ENCODE measurements around the gene CHIT1. TPM values are rescaled to one million over a fixed set of nuclear protein-coding genes. Genes with fewer than 3 reads are reported as not detected.

The CHIT1 gene
- total and polyA plus RNA-seq, 3 experiments from 2014 or later = 0.07 TPM; not detected in 2

DNA sequence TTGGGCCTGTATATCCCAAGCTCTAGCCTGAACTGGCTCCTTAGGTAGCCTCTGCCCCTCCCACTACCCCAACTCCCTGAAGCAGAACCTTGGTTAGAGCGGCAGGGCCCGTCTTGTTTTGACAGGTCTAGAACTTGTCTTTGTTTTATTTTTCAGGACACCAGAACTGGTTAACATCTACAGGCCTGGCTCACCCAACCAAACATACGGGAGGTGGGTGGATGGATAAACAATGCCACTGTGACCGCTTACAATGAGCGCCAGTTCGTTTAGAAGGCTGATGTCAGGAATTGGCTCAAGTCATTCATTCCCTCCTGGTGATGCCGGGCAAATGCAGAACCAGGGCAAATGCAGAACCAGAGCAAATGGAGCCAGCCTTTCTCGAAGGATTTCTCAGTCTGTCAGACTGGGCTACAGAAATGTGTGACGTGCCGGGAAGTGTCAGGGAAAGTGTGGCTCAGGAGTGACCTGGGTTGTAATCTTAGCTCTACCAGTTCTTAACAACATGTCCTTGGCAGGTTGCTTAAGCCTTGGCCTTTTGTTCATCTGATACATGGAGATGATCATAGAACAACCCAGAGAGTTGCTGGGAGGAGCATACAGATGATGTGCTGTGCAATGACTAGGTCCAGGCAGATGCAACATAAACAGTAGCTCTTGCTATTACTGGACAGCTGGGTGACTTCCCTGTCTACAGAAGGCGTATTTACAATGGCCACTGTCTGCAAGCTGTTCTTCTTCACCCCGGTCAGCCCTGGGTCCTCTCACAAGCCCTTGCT, 45.3 kb upstream of the CHIT1 start:
- peak overlapping the region in 6 of 8 donors; percentile 51 to 93 (median 72) for H3K27ac Mint-ChIP-seq
- peaks cover 63% of the 10 kb centered on the region for H3K4me1 ChIP-seq (ENCODE audit: insufficient read depth, low read length)
- peaks cover 39 to 64% (median 50%) of the 10 kb centered on the region in 3 donors for H3K4me1 Mint-ChIP-seq
- no peaks in the 10 kb centered on the region for H3K27me3 ChIP-seq (ENCODE audit: insufficient read depth, low read length, poor library complexity, severe bottlenecking)
- no peaks in the 10 kb centered on the region for H3K36me3 Mint-ChIP-seq
- H3K27ac ChIP-seq (ENCODE audit: low read depth, low read length) = no peak overlapping the region
- no peaks in the 10 kb centered on the region for H3K9me3 Mint-ChIP-seq
- ChIA-PET CTCF (interaction anchor here (0.7 to 30.7 kb wide), 9 partner anchors 14 to 212 kb away, joined by 3 to 775 read pairs (median 5); no protein-coding TSS in a partner anchor), POLR2A (interaction anchor here (0.9 kb wide), 1 partner anchor 61 kb away, joined by 6 read pairs; no protein-coding TSS in a partner anchor)
- no peaks in the 10 kb centered on the region for H3K9me3 ChIP-seq (ENCODE audit: low read length)
- no peaks in the 10 kb centered on the region for H3K36me3 ChIP-seq (ENCODE audit: insufficient read depth, low read length)
- H3K4me3 ChIP-seq (ENCODE audit: low read length) = no peak overlapping the region
- H3K4me3 Mint-ChIP-seq = peak overlapping the region in 1 of 7 donors; percentile 15
- H3K27me3 Mint-ChIP-seq = no peaks in the 10 kb centered on the region
- no peak for DNase-seq

DNA sequence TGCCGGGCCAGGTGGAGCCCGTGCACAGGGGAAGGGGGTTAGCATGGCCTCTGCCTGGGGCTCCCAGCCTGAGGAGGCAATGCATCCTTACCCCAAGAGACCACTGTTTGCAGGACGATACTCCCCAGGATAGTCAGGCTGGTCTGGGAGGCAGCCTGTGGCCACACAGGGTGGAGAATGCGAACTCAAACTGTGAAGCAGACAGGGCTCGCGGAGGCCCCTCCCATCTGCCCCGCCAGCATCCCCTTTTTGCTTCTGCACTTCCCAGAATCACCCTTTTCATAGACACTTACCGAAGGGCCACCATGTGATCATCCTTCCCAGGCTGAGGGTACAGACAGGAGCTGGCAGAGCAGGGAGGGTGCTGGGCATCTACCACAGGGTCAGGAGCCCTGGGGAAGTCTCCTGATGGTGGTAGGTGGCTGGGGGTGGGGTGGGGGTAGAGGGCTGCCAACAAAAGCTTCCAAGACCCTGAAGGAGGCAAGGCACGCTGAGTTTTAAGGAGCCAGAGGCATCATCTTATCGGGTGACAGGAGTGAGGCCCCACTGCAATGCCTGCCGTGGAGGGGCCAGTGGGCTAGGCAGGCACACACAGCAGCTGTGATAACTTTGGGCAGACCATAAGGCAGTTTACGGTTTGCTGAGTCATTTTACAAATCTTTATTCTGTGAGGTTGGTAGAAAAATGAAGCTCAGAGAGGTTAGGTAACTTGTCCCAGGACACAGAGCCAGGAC, 44.6 kb upstream of the CHIT1 start:
- ChIA-PET POLR2A (interaction anchor here (0.9 kb wide), 1 partner anchor 62 kb away, joined by 6 read pairs; no protein-coding TSS in a partner anchor), CTCF (interaction anchor here (0.7 to 30.7 kb wide), 7 partner anchors 15 to 66 kb away, joined by 3 to 775 read pairs (median 7); no protein-coding TSS in a partner anchor)
- Mint-ChIP-seq H3K4me1 (peaks cover 38 to 61% (median 47%) of the 10 kb centered on the region in 3 donors), H3K27me3 (no peaks in the 10 kb centered on the region), H3K36me3 (no peaks in the 10 kb centered on the region), H3K9me3 (no peaks in the 10 kb centered on the region), H3K27ac (peak overlapping the region in 6 of 8 donors; percentile 66 to 93 (median 79)), H3K4me3 (peak overlapping the region in 2 of 7 donors; percentile 60 to 74)
- H3K4me1 ChIP-seq (ENCODE audit: insufficient read depth, low read length) = peaks cover 69% of the 10 kb centered on the region
- H3K27me3 ChIP-seq (ENCODE audit: insufficient read depth, low read length, poor library complexity, severe bottlenecking) = no peaks in the 10 kb centered on the region
- H3K36me3 ChIP-seq (ENCODE audit: insufficient read depth, low read length) = no peaks in the 10 kb centered on the region
- peak overlapping the region; percentile 17 for H3K4me3 ChIP-seq (ENCODE audit: low read length)
- H3K9me3 ChIP-seq (ENCODE audit: low read length) = no peaks in the 10 kb centered on the region
- no peak overlapping the region for H3K27ac ChIP-seq (ENCODE audit: low read depth, low read length)
- no peak for DNase-seq

DNA sequence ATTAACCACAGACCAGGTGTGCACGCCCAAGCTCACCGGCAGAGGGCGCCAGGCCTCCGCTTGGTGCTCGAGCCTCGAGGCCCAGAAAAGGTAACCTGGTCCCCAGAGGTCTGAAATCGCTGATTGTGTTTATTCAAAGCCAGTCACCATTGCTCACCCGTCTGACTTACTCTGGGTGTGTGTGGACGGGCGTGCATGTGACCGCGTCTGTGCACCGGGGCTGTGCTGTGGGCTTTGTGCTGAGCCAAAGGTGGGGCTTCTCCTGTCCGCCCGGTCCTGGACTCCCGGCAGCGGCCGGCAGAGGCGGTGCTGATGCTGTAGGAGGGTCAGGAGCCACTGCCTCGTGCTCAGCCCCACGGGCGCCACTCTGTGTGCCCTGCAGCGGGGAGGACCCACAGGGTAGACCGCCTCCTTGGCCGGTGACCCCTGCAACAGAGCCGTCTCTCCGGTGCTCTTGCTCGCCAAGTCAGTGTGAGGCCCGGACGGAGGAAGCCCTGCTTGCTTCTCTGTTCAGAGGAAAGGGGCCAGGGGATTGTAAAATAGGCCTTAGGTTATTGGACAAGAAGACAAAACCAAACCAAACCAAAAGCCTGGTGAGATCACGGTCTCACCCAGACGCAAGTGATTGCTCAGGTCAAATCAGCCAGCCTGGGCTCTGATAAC, 43.9 kb upstream of the CHIT1 start:
- ChIA-PET POLR2A (interaction anchor here (0.5 to 1.9 kb wide), 12 partner anchors 16 to 429 kb away, joined by 3 to 20 read pairs (median 4); partner anchors contain the start of gene BTG2), CTCF (interaction anchor here (0.6 to 30.7 kb wide), 14 partner anchors 9 to 214 kb away, joined by 3 to 775 read pairs (median 6); partner anchors contain the start of gene BTG2)
- no peaks in the 10 kb centered on the region for H3K27me3 Mint-ChIP-seq
- DNase-seq = peak; percentile 86 to 93 (median 88)
- peaks cover 32 to 54% (median 40%) of the 10 kb centered on the region in 3 donors for H3K4me1 Mint-ChIP-seq
- H3K4me3 Mint-ChIP-seq = peak overlapping the region in 6 of 7 donors; percentile 40 to 74 (median 54)
- no peaks in the 10 kb centered on the region for H3K36me3 Mint-ChIP-seq
- no peak overlapping the region for H3K27ac ChIP-seq (ENCODE audit: low read depth, low read length)
- no peaks in the 10 kb centered on the region for H3K27me3 ChIP-seq (ENCODE audit: insufficient read depth, low read length, poor library complexity, severe bottlenecking)
- H3K9me3 Mint-ChIP-seq = no peaks in the 10 kb centered on the region
- no peaks in the 10 kb centered on the region for H3K9me3 ChIP-seq (ENCODE audit: low read length)
- peak overlapping the region in 7 of 8 donors; percentile 38 to 91 (median 80) for H3K27ac Mint-ChIP-seq
- H3K4me1 ChIP-seq (ENCODE audit: insufficient read depth, low read length) = peaks cover 69% of the 10 kb centered on the region
- H3K36me3 ChIP-seq (ENCODE audit: insufficient read depth, low read length) = no peaks in the 10 kb centered on the region
- H3K4me3 ChIP-seq (ENCODE audit: low read length) = peak overlapping the region; percentile 17

DNA sequence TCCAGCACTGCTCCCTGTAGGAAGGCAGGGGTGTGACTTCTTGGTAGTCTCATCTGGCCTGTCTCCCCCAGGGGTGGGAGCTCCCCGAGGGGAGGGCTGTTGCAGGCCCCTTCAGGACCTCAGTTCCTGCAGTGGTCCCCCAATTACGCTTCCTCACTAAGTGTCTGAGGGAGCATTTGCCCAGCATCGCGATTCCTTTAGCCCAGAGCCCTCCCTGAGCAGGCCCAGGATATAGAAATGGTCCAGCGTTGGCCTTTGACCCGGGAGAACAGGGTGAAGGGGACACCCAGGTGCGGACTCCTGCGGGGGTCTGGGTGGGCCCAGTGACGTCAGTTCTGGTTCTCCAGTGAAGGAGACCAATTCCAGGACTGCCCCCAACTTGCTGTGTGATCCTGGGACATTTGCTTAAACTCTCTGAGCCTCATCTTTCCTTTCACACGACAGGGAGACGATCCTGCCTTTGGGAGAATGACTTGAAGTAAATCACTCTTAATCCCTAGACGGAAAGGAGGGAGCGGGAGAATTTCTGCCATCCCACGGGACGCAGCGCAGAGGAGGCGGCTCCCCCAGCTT, 43.2 kb upstream of the CHIT1 start:
- POLR2A ChIA-PET = interaction anchor here (0.5 to 1.9 kb wide), 12 partner anchors 17 to 430 kb away, joined by 3 to 20 read pairs (median 4); partner anchors contain the start of gene BTG2
- no peaks in the 10 kb centered on the region for H3K27me3 Mint-ChIP-seq
- no peak for DNase-seq
- H3K4me3 Mint-ChIP-seq = peak overlapping the region in 1 of 7 donors; percentile 64
- H3K9me3 Mint-ChIP-seq = no peaks in the 10 kb centered on the region
- H3K27ac Mint-ChIP-seq = peak overlapping the region in 6 of 8 donors; percentile 66 to 91 (median 82)
- H3K36me3 ChIP-seq (ENCODE audit: insufficient read depth, low read length) = no peaks in the 10 kb centered on the region
- no peaks in the 10 kb centered on the region for H3K9me3 ChIP-seq (ENCODE audit: low read length)
- no peak overlapping the region for H3K27ac ChIP-seq (ENCODE audit: low read depth, low read length)
- no peaks in the 10 kb centered on the region for H3K27me3 ChIP-seq (ENCODE audit: insufficient read depth, low read length, poor library complexity, severe bottlenecking)
- CTCF ChIA-PET = interaction anchor here (0.6 to 30.7 kb wide), 13 partner anchors 8 to 215 kb away, joined by 3 to 775 read pairs (median 6); partner anchors contain the start of gene BTG2
- peaks cover 65% of the 10 kb centered on the region for H3K4me1 ChIP-seq (ENCODE audit: insufficient read depth, low read length)
- H3K4me1 Mint-ChIP-seq = peaks cover 30 to 52% (median 38%) of the 10 kb centered on the region in 3 donors
- peak overlapping the region; percentile 17 for H3K4me3 ChIP-seq (ENCODE audit: low read length)
- no peaks in the 10 kb centered on the region for H3K36me3 Mint-ChIP-seq

DNA sequence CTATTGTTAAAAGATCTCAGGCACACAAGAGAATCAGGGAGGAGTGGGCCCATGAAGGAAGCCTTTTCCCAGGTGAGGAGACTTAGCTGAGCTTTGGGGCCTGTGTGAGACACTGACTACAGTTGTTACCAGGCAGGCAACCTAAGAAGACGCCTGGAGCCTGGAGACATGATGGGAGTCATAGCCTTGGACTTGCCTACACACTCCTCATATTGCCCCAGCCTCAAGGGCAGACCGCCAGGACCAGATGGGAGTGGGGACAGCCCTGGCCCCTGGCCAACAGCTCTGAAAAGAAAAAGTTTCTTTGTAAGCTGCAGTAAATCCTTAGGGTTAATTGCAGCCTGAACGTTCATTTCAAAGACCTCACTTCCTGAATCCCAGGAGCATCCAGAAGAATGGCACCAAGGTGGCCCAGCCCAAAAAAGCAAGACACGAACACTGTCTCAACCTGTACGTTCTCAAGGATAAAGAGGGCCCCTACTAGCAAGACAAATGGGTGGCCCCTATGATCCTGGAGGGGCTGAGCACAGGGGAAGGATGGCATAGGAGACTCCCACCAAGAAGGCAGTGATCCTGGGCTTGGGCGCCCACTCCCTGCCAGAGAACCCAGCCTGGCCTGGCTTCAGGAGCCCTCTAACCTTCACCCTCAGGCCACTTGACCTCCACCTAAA, 42.6 kb upstream of the CHIT1 start:
- ChIA-PET CTCF (interaction anchor here (1.2 to 30.7 kb wide), 8 partner anchors 15 to 215 kb away, joined by 3 to 775 read pairs (median 117); partner anchors contain the start of gene BTG2), POLR2A (interaction anchor here (1.2 to 1.9 kb wide), 3 partner anchors 34 to 55 kb away, joined by 3 to 20 read pairs (median 14); no protein-coding TSS in a partner anchor)
- Mint-ChIP-seq H3K4me1 (peaks cover 27 to 52% (median 38%) of the 10 kb centered on the region in 3 donors), H3K9me3 (no peaks in the 10 kb centered on the region), H3K27me3 (peaks cover 1 to 2% of the 10 kb centered on the region in 2 donors), H3K36me3 (no peaks in the 10 kb centered on the region), H3K27ac (peak overlapping the region in 6 of 8 donors; percentile 29 to 92 (median 76)), H3K4me3 (no peak overlapping the region)
- H3K27ac ChIP-seq (ENCODE audit: low read depth, low read length) = no peak overlapping the region
- no peak overlapping the region for H3K4me3 ChIP-seq (ENCODE audit: low read length)
- no peaks in the 10 kb centered on the region for H3K27me3 ChIP-seq (ENCODE audit: insufficient read depth, low read length, poor library complexity, severe bottlenecking)
- H3K4me1 ChIP-seq (ENCODE audit: insufficient read depth, low read length) = peaks cover 62% of the 10 kb centered on the region
- H3K36me3 ChIP-seq (ENCODE audit: insufficient read depth, low read length) = no peaks in the 10 kb centered on the region
- DNase-seq = no peak
- H3K9me3 ChIP-seq (ENCODE audit: low read length) = no peaks in the 10 kb centered on the region

DNA sequence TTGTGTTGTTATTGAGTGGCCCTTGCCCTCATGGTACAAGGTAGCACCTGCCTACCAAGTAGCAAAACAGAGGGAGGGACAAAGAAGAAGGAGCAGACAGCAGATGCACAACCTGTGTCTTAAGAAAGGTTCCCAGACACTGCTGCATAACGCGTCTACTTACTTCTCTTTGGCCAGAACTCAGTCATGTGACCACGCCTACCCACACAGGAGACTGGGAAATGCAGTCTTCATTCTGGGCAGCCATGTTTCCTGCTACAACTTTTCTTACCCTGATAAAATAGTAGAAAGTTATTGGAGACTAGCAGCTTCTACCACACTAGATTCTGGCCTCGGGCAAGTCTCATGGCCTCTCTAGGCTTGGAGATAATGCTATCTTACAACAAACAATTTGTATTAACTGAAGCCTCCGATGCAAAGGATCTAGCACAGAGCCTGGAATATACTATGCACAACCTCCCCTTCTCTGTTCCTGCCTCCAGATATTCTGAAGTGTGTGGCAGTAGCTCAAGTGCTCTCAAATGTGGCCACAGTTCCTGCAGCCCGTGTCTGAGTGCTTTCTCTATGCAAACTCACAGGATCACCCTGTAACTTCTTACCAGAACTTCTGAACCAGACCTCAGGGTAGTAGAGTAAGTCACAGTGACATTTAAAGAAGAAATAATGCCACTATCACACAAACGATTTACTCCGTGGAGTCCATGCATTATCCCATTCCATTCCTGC, 41.7 kb upstream of the CHIT1 start:
- ChIA-PET CTCF (interaction anchor here (1.3 to 30.7 kb wide), 7 partner anchors 16 to 216 kb away, joined by 3 to 775 read pairs (median 126); partner anchors contain the start of gene BTG2), POLR2A (interaction anchor here (1.0 to 1.9 kb wide), 4 partner anchors 18 to 56 kb away, joined by 3 to 14 read pairs (median 4); no protein-coding TSS in a partner anchor)
- Histone ChIP-seq H3K36me3 (ENCODE audit: insufficient read depth, low read length) (no peaks in the 10 kb centered on the region), H3K4me1 (ENCODE audit: insufficient read depth, low read length) (peaks cover 54% of the 10 kb centered on the region), H3K27me3 (ENCODE audit: insufficient read depth, low read length, poor library complexity, severe bottlenecking) (no peaks in the 10 kb centered on the region), H3K9me3 (ENCODE audit: low read length) (no peaks in the 10 kb centered on the region), H3K4me3 (ENCODE audit: low read length) (no peak overlapping the region), H3K27ac (ENCODE audit: low read depth, low read length) (no peak overlapping the region)
- H3K27ac Mint-ChIP-seq = peak overlapping the region; percentile 56 to 96 (median 88)
- peak; percentile 52 to 82 (median 67) for DNase-seq
- peaks cover 2 to 3% of the 10 kb centered on the region in 2 donors for H3K27me3 Mint-ChIP-seq
- peak overlapping the region in 1 of 7 donors; percentile 40 for H3K4me3 Mint-ChIP-seq
- H3K36me3 Mint-ChIP-seq = no peaks in the 10 kb centered on the region
- H3K9me3 Mint-ChIP-seq = no peaks in the 10 kb centered on the region
- peaks cover 23 to 44% (median 36%) of the 10 kb centered on the region in 3 donors for H3K4me1 Mint-ChIP-seq

All from CD8-positive, alpha-beta memory T cell (primary cell).